ENCODE measurements around the gene CCDC3. TPM values are rescaled to one million over a fixed set of nuclear protein-coding genes. Genes with fewer than 3 reads are reported as not detected.

CCDC3 gene
- total and polyA plus RNA-seq, 4 donors, result 2.2 to 12.3 (median 6.6) TPM

DNA sequence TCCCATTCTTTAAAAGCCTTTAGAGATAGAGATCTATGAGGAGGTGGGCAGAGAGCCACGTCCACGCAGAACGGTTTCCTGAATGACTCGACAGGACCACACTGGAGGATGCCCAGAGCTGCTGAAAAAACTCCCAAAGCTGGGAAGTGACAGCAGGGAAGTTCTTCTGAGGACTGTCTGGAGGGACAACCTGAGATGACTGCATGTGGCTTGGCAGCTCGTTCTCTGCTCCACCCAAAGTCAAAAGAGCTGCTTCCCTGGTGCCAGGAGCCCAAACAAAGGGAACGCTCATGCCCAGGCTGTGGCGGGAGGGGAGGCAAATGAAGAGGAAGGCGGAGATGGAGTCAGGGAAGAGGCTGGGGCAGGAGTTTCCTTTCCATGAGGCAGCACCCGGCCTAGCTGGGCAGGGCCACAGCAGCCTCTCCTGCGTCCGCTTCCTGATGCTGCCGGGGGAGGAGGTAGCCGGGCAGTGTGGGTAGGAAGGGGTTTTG is 95.4 kb downstream of the CCDC3 start:
- Histone ChIP-seq H3K9me3 (ENCODE audit: control insufficient read depth in 4 of 4, low read length in 3 of 4) (no peaks in the 10 kb centered on the region), H3K36me3 (ENCODE audit: control insufficient read depth in 4 of 4, insufficient read depth in 3 of 4, low read depth in 1 of 4, low read length in 3 of 4) (no peaks in the 10 kb centered on the region), H3K4me3 (ENCODE audit: low read depth in 1 of 3, low read length in 3 of 3) (no peak overlapping the region), H3K4me1 (ENCODE audit: control insufficient read depth in 4 of 4, insufficient read depth in 4 of 4, low read length in 3 of 4) (no peaks in the 10 kb centered on the region), H3K9ac (ENCODE audit: low read depth in 1 of 2, low read length in 2 of 2) (no peak overlapping the region), H3K27me3 (ENCODE audit: control insufficient read depth in 4 of 4, insufficient read depth in 4 of 4, low read length in 3 of 4) (no peaks in the 10 kb centered on the region), H3K27ac (ENCODE audit: low read depth in 1 of 2, low read length in 2 of 2) (no peak overlapping the region)
- TF ChIP-seq EGR1 (IDR thresholded peaks at IDR 0.05; ENCODE audit: low read depth in 2 of 2) (no peak), RAD21 (IDR thresholded peaks at IDR 0.05) (no peak), GABPA (IDR thresholded peaks at IDR 0.05 in 1 of 2, conservative IDR thresholded peaks at IDR 0.05 in 1 of 2) (no peak)
- TF ChIP-seq, protein P1, sequence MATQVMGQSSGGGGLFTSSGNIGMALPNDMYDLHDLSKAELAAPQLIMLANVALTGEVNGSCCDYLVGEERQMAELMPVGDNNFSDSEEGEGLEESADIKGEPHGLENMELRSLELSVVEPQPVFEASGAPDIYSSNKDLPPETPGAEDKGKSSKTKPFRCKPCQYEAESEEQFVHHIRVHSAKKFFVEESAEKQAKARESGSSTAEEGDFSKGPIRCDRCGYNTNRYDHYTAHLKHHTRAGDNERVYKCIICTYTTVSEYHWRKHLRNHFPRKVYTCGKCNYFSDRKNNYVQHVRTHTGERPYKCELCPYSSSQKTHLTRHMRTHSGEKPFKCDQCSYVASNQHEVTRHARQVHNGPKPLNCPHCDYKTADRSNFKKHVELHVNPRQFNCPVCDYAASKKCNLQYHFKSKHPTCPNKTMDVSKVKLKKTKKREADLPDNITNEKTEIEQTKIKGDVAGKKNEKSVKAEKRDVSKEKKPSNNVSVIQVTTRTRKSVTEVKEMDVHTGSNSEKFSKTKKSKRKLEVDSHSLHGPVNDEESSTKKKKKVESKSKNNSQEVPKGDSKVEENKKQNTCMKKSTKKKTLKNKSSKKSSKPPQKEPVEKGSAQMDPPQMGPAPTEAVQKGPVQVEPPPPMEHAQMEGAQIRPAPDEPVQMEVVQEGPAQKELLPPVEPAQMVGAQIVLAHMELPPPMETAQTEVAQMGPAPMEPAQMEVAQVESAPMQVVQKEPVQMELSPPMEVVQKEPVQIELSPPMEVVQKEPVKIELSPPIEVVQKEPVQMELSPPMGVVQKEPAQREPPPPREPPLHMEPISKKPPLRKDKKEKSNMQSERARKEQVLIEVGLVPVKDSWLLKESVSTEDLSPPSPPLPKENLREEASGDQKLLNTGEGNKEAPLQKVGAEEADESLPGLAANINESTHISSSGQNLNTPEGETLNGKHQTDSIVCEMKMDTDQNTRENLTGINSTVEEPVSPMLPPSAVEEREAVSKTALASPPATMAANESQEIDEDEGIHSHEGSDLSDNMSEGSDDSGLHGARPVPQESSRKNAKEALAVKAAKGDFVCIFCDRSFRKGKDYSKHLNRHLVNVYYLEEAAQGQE (IDR thresholded peaks at IDR 0.05), result no peak
- TF ChIP-seq, protein P2, sequence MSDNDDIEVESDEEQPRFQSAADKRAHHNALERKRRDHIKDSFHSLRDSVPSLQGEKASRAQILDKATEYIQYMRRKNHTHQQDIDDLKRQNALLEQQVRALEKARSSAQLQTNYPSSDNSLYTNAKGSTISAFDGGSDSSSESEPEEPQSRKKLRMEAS (IDR thresholded peaks at IDR 0.05), result no peak
- DNase-seq (ENCODE audit: low spot score), result no peak
- 84% methylated on average over 13 of the region's 13 CpGs for WGBS

DNA sequence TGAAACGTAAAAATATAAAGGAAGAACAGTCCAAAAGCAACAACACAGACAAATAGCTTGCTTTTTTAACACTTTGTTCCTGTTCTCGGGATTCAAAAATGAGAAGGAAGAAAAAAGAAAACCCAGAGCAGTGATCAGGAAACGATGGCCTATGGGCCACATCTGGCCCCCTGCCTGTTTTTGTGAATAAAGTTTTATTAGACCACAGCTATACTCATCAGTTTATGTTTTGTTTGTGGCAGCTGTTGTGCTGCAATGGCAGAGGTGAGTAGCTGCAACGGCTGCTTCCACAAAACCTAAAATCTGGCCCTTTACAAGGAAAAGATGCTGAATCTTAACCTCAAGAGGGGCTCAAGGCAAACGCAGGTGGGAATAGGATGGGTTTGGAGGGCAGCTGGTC is 96.4 kb downstream of the CCDC3 start:
- Histone ChIP-seq H3K9me3 (ENCODE audit: control insufficient read depth in 4 of 4, low read length in 3 of 4) (no peaks in the 10 kb centered on the region), H3K27me3 (ENCODE audit: control insufficient read depth in 4 of 4, insufficient read depth in 4 of 4, low read length in 3 of 4) (no peaks in the 10 kb centered on the region), H3K4me3 (ENCODE audit: low read depth in 1 of 3, low read length in 3 of 3) (no peak overlapping the region), H3K4me1 (ENCODE audit: control insufficient read depth in 4 of 4, insufficient read depth in 4 of 4, low read length in 3 of 4) (no peaks in the 10 kb centered on the region), H3K27ac (ENCODE audit: low read depth in 1 of 2, low read length in 2 of 2) (no peak overlapping the region), H3K36me3 (ENCODE audit: control insufficient read depth in 4 of 4, insufficient read depth in 3 of 4, low read depth in 1 of 4, low read length in 3 of 4) (no peaks in the 10 kb centered on the region), H3K9ac (ENCODE audit: low read depth in 1 of 2, low read length in 2 of 2) (no peak overlapping the region)
- 81% methylated on average over 5 of the region's 5 CpGs for WGBS
- no peak for DNase-seq (ENCODE audit: low spot score)
- TF ChIP-seq TAF1 (conservative IDR thresholded peaks at IDR 0.05), result no peak
- no peak for TF ChIP-seq FOXA1 (IDR thresholded peaks at IDR 0.05)
- TF ChIP-seq, protein P3, sequence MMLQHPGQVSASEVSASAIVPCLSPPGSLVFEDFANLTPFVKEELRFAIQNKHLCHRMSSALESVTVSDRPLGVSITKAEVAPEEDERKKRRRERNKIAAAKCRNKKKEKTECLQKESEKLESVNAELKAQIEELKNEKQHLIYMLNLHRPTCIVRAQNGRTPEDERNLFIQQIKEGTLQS (IDR thresholded peaks at IDR 0.05), result no peak
- no peak for TF ChIP-seq FOXA2 (IDR thresholded peaks at IDR 0.05)
- TF ChIP-seq, protein P4, sequence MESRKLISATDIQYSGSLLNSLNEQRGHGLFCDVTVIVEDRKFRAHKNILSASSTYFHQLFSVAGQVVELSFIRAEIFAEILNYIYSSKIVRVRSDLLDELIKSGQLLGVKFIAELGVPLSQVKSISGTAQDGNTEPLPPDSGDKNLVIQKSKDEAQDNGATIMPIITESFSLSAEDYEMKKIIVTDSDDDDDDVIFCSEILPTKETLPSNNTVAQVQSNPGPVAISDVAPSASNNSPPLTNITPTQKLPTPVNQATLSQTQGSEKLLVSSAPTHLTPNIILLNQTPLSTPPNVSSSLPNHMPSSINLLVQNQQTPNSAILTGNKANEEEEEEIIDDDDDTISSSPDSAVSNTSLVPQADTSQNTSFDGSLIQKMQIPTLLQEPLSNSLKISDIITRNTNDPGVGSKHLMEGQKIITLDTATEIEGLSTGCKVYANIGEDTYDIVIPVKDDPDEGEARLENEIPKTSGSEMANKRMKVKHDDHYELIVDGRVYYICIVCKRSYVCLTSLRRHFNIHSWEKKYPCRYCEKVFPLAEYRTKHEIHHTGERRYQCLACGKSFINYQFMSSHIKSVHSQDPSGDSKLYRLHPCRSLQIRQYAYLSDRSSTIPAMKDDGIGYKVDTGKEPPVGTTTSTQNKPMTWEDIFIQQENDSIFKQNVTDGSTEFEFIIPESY (IDR thresholded peaks at IDR 0.05), result no peak

DNA sequence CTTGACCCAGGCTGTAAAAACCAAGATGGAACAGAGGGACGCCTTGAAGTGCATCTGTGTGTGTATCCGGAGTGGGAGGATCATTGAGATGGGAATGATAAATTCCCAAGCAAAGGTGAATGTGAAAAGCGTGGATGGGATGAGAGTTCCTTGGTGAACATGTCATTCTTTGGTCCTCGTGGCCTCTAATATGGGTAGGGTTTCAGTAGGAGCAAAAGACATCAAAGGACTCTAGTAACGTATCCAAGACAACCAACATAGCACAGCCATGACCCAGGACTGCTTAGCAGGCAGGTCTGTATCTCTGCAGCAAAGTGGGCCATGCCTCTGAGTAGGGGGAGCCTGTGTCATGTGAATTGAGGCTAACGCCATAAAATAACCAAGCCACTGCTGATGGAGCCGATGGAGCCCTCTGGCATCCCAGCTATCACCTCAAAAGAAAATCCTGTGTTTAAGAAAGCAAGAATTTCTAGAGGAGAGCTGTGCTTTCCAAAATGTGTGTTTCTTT is 98.6 kb downstream of the CCDC3 start:
- Histone ChIP-seq H3K4me1 (ENCODE audit: control insufficient read depth in 4 of 4, insufficient read depth in 4 of 4, low read length in 3 of 4) (no peaks in the 10 kb centered on the region), H3K9me3 (ENCODE audit: control insufficient read depth in 4 of 4, low read length in 3 of 4) (no peaks in the 10 kb centered on the region), H3K27me3 (ENCODE audit: control insufficient read depth in 4 of 4, insufficient read depth in 4 of 4, low read length in 3 of 4) (no peaks in the 10 kb centered on the region), H3K9ac (ENCODE audit: low read depth in 1 of 2, low read length in 2 of 2) (no peak overlapping the region), H3K36me3 (ENCODE audit: control insufficient read depth in 4 of 4, insufficient read depth in 3 of 4, low read depth in 1 of 4, low read length in 3 of 4) (no peaks in the 10 kb centered on the region), H3K4me3 (ENCODE audit: low read depth in 1 of 3, low read length in 3 of 3) (no peak overlapping the region), H3K27ac (ENCODE audit: low read depth in 1 of 2, low read length in 2 of 2) (no peak overlapping the region)
- WGBS, result 74% methylated on average over 7 of the region's 7 CpGs
- no peak for DNase-seq (ENCODE audit: low spot score)
- no peak for TF ChIP-seq SP1 (IDR thresholded peaks at IDR 0.05)
- no peak for TF ChIP-seq EGR1 (IDR thresholded peaks at IDR 0.05; ENCODE audit: low read depth in 2 of 2)
- TF ChIP-seq, protein P4 (IDR thresholded peaks at IDR 0.05), result no peak
- TF ChIP-seq, protein P3 (IDR thresholded peaks at IDR 0.05), result no peak
- TF ChIP-seq HNF4A (conservative IDR thresholded peaks at IDR 0.05), result no peak
- TF ChIP-seq NR2F2 (IDR thresholded peaks at IDR 0.05), result no peak
- TF ChIP-seq RXRA (IDR thresholded peaks at IDR 0.05), result no peak
- TF ChIP-seq, protein P5, sequence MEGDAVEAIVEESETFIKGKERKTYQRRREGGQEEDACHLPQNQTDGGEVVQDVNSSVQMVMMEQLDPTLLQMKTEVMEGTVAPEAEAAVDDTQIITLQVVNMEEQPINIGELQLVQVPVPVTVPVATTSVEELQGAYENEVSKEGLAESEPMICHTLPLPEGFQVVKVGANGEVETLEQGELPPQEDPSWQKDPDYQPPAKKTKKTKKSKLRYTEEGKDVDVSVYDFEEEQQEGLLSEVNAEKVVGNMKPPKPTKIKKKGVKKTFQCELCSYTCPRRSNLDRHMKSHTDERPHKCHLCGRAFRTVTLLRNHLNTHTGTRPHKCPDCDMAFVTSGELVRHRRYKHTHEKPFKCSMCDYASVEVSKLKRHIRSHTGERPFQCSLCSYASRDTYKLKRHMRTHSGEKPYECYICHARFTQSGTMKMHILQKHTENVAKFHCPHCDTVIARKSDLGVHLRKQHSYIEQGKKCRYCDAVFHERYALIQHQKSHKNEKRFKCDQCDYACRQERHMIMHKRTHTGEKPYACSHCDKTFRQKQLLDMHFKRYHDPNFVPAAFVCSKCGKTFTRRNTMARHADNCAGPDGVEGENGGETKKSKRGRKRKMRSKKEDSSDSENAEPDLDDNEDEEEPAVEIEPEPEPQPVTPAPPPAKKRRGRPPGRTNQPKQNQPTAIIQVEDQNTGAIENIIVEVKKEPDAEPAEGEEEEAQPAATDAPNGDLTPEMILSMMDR (IDR thresholded peaks at IDR 0.05; ENCODE audit: low read depth, low read length, missing input control), result no peak
- TF ChIP-seq RAD21 (IDR thresholded peaks at IDR 0.05), result no peak
- TF ChIP-seq HNF4G (IDR thresholded peaks at IDR 0.05), result no peak
- no peak for TF ChIP-seq JUND (IDR thresholded peaks at IDR 0.05)
- no peak for TF ChIP-seq GABPA (IDR thresholded peaks at IDR 0.05 in 1 of 2, conservative IDR thresholded peaks at IDR 0.05 in 1 of 2)

Measured in liver (tissue), 9 donors.